Loucy (cell line): ENCODE results near the gene BNIP3.

Experiments used
- EZH2phosphoT487 ChIP-seq: fragments of 200-600 bp; IDR thresholded peaks from 2 replicates; pipeline ENCODE4 v1.6.1; 2018; ENCODE audit warnings: antibody characterized with exemption, mild to moderate bottlenecking, moderate library complexity, borderline replicate concordance
- TF ChIP-seq, protein P1 (sequence below): fragments of 200-600 bp; sonication (generic); conservative IDR thresholded peaks from 2 replicates; pipeline ENCODE4 v1.5.1; 2014; ENCODE audit warnings: mild to moderate bottlenecking, antibody characterized with exemption, low read length

DNA sequence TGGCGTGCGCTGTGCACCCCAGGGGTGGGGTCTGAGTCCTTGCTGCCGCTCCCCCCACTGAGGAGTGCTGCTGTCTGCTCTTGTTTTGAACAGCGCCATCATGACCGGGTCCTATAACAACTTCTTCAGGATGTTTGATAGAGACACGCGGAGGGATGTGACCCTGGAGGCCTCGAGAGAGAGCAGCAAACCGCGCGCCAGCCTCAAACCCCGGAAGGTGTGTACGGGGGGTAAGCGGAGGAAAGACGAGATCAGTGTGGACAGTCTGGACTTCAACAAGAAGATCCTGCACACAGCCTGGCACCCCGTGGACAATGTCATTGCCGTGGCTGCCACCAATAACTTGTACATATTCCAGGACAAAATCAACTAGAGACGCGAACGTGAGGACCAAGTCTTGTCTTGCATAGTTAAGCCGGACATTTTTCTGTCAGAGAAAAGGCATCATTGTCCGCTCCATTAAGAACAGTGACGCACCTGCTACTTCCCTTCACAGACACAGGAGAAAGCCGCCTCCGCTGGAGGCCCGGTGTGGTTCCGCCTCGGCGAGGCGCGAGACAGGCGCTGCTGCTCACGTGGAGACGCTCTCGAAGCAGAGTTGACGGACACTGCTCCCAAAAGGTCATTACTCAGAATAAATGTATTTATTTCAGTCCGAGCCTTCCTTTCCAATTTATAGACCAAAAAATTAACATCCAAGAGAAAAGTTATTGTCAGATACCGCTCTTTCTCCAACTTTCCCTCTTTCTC lies 26.0 kb downstream of the BNIP3 start:
- TF ChIP-seq, protein P1, sequence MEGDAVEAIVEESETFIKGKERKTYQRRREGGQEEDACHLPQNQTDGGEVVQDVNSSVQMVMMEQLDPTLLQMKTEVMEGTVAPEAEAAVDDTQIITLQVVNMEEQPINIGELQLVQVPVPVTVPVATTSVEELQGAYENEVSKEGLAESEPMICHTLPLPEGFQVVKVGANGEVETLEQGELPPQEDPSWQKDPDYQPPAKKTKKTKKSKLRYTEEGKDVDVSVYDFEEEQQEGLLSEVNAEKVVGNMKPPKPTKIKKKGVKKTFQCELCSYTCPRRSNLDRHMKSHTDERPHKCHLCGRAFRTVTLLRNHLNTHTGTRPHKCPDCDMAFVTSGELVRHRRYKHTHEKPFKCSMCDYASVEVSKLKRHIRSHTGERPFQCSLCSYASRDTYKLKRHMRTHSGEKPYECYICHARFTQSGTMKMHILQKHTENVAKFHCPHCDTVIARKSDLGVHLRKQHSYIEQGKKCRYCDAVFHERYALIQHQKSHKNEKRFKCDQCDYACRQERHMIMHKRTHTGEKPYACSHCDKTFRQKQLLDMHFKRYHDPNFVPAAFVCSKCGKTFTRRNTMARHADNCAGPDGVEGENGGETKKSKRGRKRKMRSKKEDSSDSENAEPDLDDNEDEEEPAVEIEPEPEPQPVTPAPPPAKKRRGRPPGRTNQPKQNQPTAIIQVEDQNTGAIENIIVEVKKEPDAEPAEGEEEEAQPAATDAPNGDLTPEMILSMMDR, result no peak
- TF ChIP-seq EZH2phosphoT487, result no peak
